Neural progenitor cell (in vitro differentiated cells): ENCODE data around the gene UNC5B. TPM values are rescaled to one million over a fixed set of nuclear protein-coding genes. Genes with fewer than 3 reads are reported as not detected.

ENCODE experiments used
- DNase-seq: peaks from one replicate; pipeline ENCODE4 v3.0.0-alpha.2; 2016; ENCODE audit warnings: low spot score
- H2AFZ ChIP-seq: fragments of 200-600 bp; sonication (generic); replicated peaks from 2 replicates; pipeline ENCODE4 v1.6.1; 2016; ENCODE audit warnings: antibody characterized with exemption
- H3F3A ChIP-seq: fragments of 200-600 bp; sonication (generic); 2 replicates; pipeline ENCODE4 v1.6.1; 2016; ENCODE audit warnings: antibody characterized with exemption, low read depth
- H3K27ac ChIP-seq: fragments of 200-600 bp; sonication (generic); 2 replicates; pipeline ENCODE4 v1.5.1; 2016; ENCODE audit warnings: mild to moderate bottlenecking
- H3K27me3 ChIP-seq: fragments of 200-600 bp; sonication (generic); 2 replicates; pipeline ENCODE4 v1.6.1; 2016; ENCODE audit warnings: mild to moderate bottlenecking, moderate library complexity
- H3K36me3 ChIP-seq: fragments of 200-600 bp; sonication (generic); 2 replicates; pipeline ENCODE4 v1.5.1; 2016
- H3K4me1 ChIP-seq: fragments of 200-600 bp; sonication (generic); 2 replicates; pipeline ENCODE4 v1.6.1; 2016; ENCODE audit warnings: mixed run types
- H3K4me2 ChIP-seq: fragments of 200-600 bp; sonication (generic); 2 replicates; pipeline ENCODE4 v1.6.1; 2016
- H3K4me3 ChIP-seq: fragments of 200-600 bp; sonication (generic); 2 replicates; pipeline ENCODE4 v1.5.1; 2016
- H3K79me2 ChIP-seq: fragments of 200-600 bp; sonication (generic); 2 replicates; pipeline ENCODE4 v1.6.1; 2016; ENCODE audit warnings: low read depth
- H3K9ac ChIP-seq: fragments of 200-600 bp; sonication (generic); 2 replicates; pipeline ENCODE4 v1.6.1; 2016
- H3K9me3 ChIP-seq: fragments of 200-600 bp; sonication (generic); 2 replicates; pipeline ENCODE4 v1.5.1; 2016; ENCODE audit warnings: low read depth
- H4K20me1 ChIP-seq: fragments of 200-600 bp; sonication (generic); 2 replicates; pipeline ENCODE4 v1.6.1; 2016; ENCODE audit warnings: low read depth
- H3K27ac Mint-ChIP-seq: 3 replicates; pipeline ENCODE4 v1.8.0; 2021; ENCODE audit warnings: mixed read lengths
- H3K27me3 Mint-ChIP-seq: 2 replicates; pipeline ENCODE4 v1.8.0; 2022; ENCODE audit warnings: low read depth, mild to moderate bottlenecking, inconsistent platforms, moderate library complexity, mixed read lengths; ENCODE audit not compliant: insufficient read depth
- H3K36me3 Mint-ChIP-seq: 3 replicates; pipeline ENCODE4 v1.8.0; 2021; ENCODE audit warnings: mixed read lengths
- H3K4me1 Mint-ChIP-seq: 3 replicates; pipeline ENCODE4 v1.8.0; 2021; ENCODE audit warnings: mixed read lengths
- H3K4me3 Mint-ChIP-seq: 3 replicates; pipeline ENCODE4 v1.8.0; 2021; ENCODE audit warnings: mild to moderate bottlenecking, moderate library complexity, mixed read lengths
- H3K9me3 Mint-ChIP-seq: 3 replicates; pipeline ENCODE4 v1.8.0; 2020; ENCODE audit warnings: mixed read lengths
- CTCF ChIP-seq: fragments of 200-600 bp; sonication (generic); IDR thresholded peaks from 2 replicates; pipeline ENCODE4 v1.5.1; 2017; ENCODE audit warnings: antibody characterized with exemption, mild to moderate bottlenecking
- EZH2 ChIP-seq: fragments of 200-600 bp; sonication (generic); IDR thresholded peaks from 2 replicates; pipeline ENCODE4 v1.6.1; 2017; ENCODE audit warnings: antibody characterized with exemption, mild to moderate bottlenecking, moderate library complexity
- EZH2phosphoT487 ChIP-seq: fragments of 200-600 bp; sonication (generic); IDR thresholded peaks from 2 replicates; pipeline ENCODE4 v1.6.1; 2017; ENCODE audit warnings: antibody characterized with exemption
- total RNA-seq: library from RNA; depleted of rRNA; stranded (reverse); fragments of >200 nt; gene quantifications from 2 replicates; pipeline ENCODE4 v1.2.3, GENCODE V29; 2015; ENCODE audit warnings: low replicate concordance

The UNC5B gene
- total RNA-seq, 1 donor from 2014 or later, result 3.3 TPM

- H3K27ac Mint-ChIP-seq, result peak overlapping the region; percentile 9
- H3K4me3 Mint-ChIP-seq, result no peak overlapping the region
- Histone ChIP-seq H3K36me3 (no peaks in the 10 kb centered on the region), H3K27me3 (no peaks in the 10 kb centered on the region), H3K27ac (no peak overlapping the region), H3K9me3 (no peaks in the 10 kb centered on the region), H3K4me2 (no peak overlapping the region), H3K79me2 (no peaks in the 10 kb centered on the region), H3F3A (no peaks in the 10 kb centered on the region), H3K4me3 (no peak overlapping the region), H4K20me1 (no peaks in the 10 kb centered on the region), H2AFZ (no peak overlapping the region), H3K4me1 (peaks cover 8% of the 10 kb centered on the region), H3K9ac (no peak overlapping the region)
- TF ChIP-seq EZH2 (no peak), CTCF (no peak), EZH2phosphoT487 (no peak)
- H3K9me3 Mint-ChIP-seq, result no peaks in the 10 kb centered on the region
- DNase-seq, result no peak
- H3K4me1 Mint-ChIP-seq, result peaks cover 23% of the 10 kb centered on the region
- no peaks in the 10 kb centered on the region for H3K36me3 Mint-ChIP-seq
- H3K27me3 Mint-ChIP-seq, result peaks cover 14% of the 10 kb centered on the region
Measured at GRCh38 chr10:71177651-71178199, 34.6 kb upstream of the UNC5B start.

- H3K79me2 ChIP-seq, result no peaks in the 10 kb centered on the region
- H3K4me2 ChIP-seq, result no peak overlapping the region
- DNase-seq, result no peak
- Mint-ChIP-seq H3K4me1 (peaks cover 23% of the 10 kb centered on the region), H3K27me3 (peaks cover 10% of the 10 kb centered on the region), H3K9me3 (no peaks in the 10 kb centered on the region), H3K27ac (no peak overlapping the region), H3K36me3 (no peaks in the 10 kb centered on the region), H3K4me3 (no peak overlapping the region)
- TF ChIP-seq EZH2phosphoT487 (no peak), CTCF (no peak), EZH2 (no peak)
- H4K20me1 ChIP-seq, result no peaks in the 10 kb centered on the region
- H3K27ac ChIP-seq, result no peak overlapping the region
- H3K9ac ChIP-seq, result no peak overlapping the region
- no peaks in the 10 kb centered on the region for H3F3A ChIP-seq
- no peaks in the 10 kb centered on the region for H3K27me3 ChIP-seq
- no peak overlapping the region for H2AFZ ChIP-seq
- H3K4me3 ChIP-seq, result no peak overlapping the region
- H3K4me1 ChIP-seq, result peaks cover 8% of the 10 kb centered on the region
- no peaks in the 10 kb centered on the region for H3K36me3 ChIP-seq
- H3K9me3 ChIP-seq, result no peaks in the 10 kb centered on the region
Measured at GRCh38 chr10:71178880-71179279, 33.5 kb upstream of the UNC5B start.

- Histone ChIP-seq H3K36me3 (no peaks in the 10 kb centered on the region), H3K4me2 (no peak overlapping the region), H3K4me3 (no peak overlapping the region), H4K20me1 (no peaks in the 10 kb centered on the region), H3F3A (no peaks in the 10 kb centered on the region), H3K27ac (no peak overlapping the region), H3K27me3 (no peaks in the 10 kb centered on the region), H2AFZ (no peak overlapping the region), H3K79me2 (no peaks in the 10 kb centered on the region), H3K4me1 (peaks cover 8% of the 10 kb centered on the region), H3K9ac (no peak overlapping the region), H3K9me3 (no peaks in the 10 kb centered on the region)
- Mint-ChIP-seq H3K36me3 (no peaks in the 10 kb centered on the region), H3K4me1 (peaks cover 23% of the 10 kb centered on the region), H3K27ac (no peak overlapping the region), H3K4me3 (no peak overlapping the region), H3K9me3 (no peaks in the 10 kb centered on the region), H3K27me3 (peaks cover 10% of the 10 kb centered on the region)
- TF ChIP-seq EZH2, result no peak
- TF ChIP-seq CTCF, result no peak
- TF ChIP-seq EZH2phosphoT487, result no peak
- no peak for DNase-seq
Measured at GRCh38 chr10:71179382-71179781, 33.0 kb upstream of the UNC5B start.
